Colonic mucosa (tissue), 4 donors: ENCODE data around the gene DIMT1. TPM values are rescaled to one million over a fixed set of nuclear protein-coding genes. Genes with fewer than 3 reads are reported as not detected.

Experiments used
- DNase-seq: peaks from one replicate; pipeline ENCODE4 v3.0.0-alpha.2; 2020
- H3K27ac ChIP-seq: fragments of 200-600 bp; one replicate; pipeline ENCODE4 v1.8.0; 2021
- H3K27me3 ChIP-seq: fragments of 200-600 bp; one replicate; pipeline ENCODE4 v1.8.0; 2021
- H3K36me3 ChIP-seq: fragments of 200-600 bp; one replicate; pipeline ENCODE4 v1.8.0; 2021
- H3K4me1 ChIP-seq: fragments of 200-600 bp; one replicate; pipeline ENCODE4 v1.8.0; 2021; ENCODE audit warnings: mild to moderate bottlenecking
- H3K4me3 ChIP-seq: fragments of 200-600 bp; one replicate; pipeline ENCODE4 v1.8.0; 2021
- H3K9ac ChIP-seq, 2 donors: one replicate each; pipeline ENCODE4 v1.7.0; 2013; ENCODE audit warnings: control low read depth in 2 of 2, low read depth in 2 of 2, low read length in 2 of 2
- H3K9me3 ChIP-seq: fragments of 200-600 bp; one replicate; pipeline ENCODE4 v1.8.0; 2021
- CTCF ChIP-seq: fragments of 200-600 bp; IDR thresholded peaks from one replicate; pipeline ENCODE4 v1.8.0; 2022; ENCODE audit warnings: antibody characterized with exemption, mild to moderate bottlenecking
- intact Hi-C: fragments of 100-400 bp; cut with DNase I; formaldehyde crosslinking; loops from one replicate; pipeline ENCODE4 v1.14.1; 2022
- total RNA-seq, 2 donors: library from RNA; stranded (reverse); fragmentation: NEBNext Ultra II Directional in 1 of 2; extraction: Animal tissue kit (Norgen Biotek cat#: 25700) in 1 of 2; gene quantifications; one replicate each; pipeline ENCODE4 v1.2.1, GENCODE V29; 2021
- donor health status: healthy.
- donor health status: DM: no; HTN: no; CAD: no.
- donor health status: DM: no; HTN: no; CAD: no.

Gene DIMT1
- total RNA-seq, 2 donors from 2014 or later, result 12.4 to 15.2 TPM

GRCh38 chr5:62376064-62376463 lies 27.6 kb downstream of the DIMT1 start:
- TF ChIP-seq CTCF, result no peak

DNA sequence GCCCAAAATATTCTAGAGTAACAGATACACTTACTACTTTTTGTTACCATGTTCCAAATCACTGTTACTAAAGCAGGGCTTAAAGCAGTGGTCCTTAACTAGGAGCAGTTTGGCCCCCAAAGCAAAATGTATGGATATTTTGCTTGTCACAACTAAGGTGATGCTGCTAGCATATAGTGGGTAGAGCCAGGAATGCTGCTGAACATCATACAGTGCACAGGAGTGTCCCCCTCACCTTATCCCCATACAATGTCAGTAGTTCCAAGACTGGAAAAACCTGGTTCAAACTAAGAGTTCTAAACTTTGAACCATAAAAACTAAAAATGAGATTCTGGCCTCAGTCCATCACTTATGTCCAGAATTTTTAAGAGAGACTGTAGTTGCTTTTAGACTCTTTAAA lies 28.1 kb downstream of the DIMT1 start:
- Histone ChIP-seq H3K9ac (no peak overlapping the region), H3K36me3 (peaks cover 8% of the 10 kb centered on the region), H3K27me3 (no peaks in the 10 kb centered on the region), H3K4me1 (no peaks in the 10 kb centered on the region), H3K9me3 (no peaks in the 10 kb centered on the region), H3K4me3 (no peak overlapping the region), H3K27ac (no peak overlapping the region)
- intact Hi-C loops, result no loop called here
- DNase-seq, result no peak
- TF ChIP-seq CTCF, result no peak

More at GRCh38 chr5:62376064-62376463, 27.6 kb downstream of the DIMT1 start:
- no peak for DNase-seq
- intact Hi-C loops, result no loop called here
- H3K36me3 ChIP-seq, result peaks cover 8% of the 10 kb centered on the region
- no peaks in the 10 kb centered on the region for H3K27me3 ChIP-seq
- H3K9ac ChIP-seq, result no peak overlapping the region
- no peaks in the 10 kb centered on the region for H3K9me3 ChIP-seq
- H3K4me1 ChIP-seq, result no peaks in the 10 kb centered on the region
- H3K27ac ChIP-seq, result no peak overlapping the region
- no peak overlapping the region for H3K4me3 ChIP-seq

- Histone ChIP-seq H3K36me3 (peaks cover 8% of the 10 kb centered on the region), H3K27me3 (no peaks in the 10 kb centered on the region), H3K4me3 (no peak overlapping the region), H3K9me3 (no peaks in the 10 kb centered on the region), H3K27ac (no peak overlapping the region), H3K9ac (no peak overlapping the region), H3K4me1 (no peaks in the 10 kb centered on the region)
- no peak for DNase-seq
- TF ChIP-seq CTCF, result no peak
- intact Hi-C loops, result no loop called here
Measured at GRCh38 chr5:62374090-62374489, 29.6 kb downstream of the DIMT1 start.

DNA sequence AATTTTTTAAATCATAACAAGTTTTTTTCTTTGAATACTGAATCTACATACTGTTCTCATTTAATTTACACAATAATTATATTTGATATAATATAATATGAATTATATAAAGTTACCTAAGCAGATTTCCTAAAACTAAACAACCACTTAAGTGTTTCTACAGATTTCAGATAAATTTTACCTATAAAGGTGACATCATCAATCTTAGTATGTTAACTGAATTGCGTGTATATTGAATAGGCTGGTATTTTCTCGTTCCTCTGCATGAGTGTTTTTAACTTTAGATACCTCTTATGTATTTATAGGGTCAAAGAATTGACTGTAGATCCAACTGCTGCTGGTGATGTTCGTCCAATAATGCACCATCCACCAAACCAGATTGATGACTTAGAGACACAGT lies 30.3 kb downstream of the DIMT1 start:
- intact Hi-C loops, result no loop called here
- TF ChIP-seq CTCF, result no peak
- H3K9ac ChIP-seq, result no peak overlapping the region
- H3K27me3 ChIP-seq, result no peaks in the 10 kb centered on the region
- H3K9me3 ChIP-seq, result no peaks in the 10 kb centered on the region
- H3K36me3 ChIP-seq, result peaks cover 2% of the 10 kb centered on the region
- H3K27ac ChIP-seq, result no peak overlapping the region
- no peak overlapping the region for H3K4me3 ChIP-seq
- no peak for DNase-seq
- no peaks in the 10 kb centered on the region for H3K4me1 ChIP-seq

DNA sequence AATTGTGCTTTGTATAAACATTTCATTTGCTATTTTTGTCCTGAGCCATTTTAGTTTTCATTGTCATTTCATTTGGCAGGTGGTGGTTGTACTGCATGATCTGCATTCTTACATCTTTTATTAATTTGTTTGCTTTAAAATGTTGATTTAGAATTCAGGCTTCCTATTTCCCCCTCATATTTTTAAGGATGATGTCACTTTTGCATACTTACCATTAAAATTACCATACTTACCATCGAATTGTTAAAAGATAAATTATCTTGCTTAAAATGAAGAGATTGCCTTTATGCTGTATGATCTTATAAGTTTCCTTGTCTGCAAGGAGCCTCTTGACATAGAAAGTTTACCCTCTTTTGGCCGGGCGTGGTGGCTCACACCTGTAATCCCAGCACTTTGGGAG lies 31.1 kb downstream of the DIMT1 start:
- no peaks in the 10 kb centered on the region for H3K27me3 ChIP-seq
- H3K36me3 ChIP-seq, result no peaks in the 10 kb centered on the region
- no peak overlapping the region for H3K4me3 ChIP-seq
- H3K9me3 ChIP-seq, result no peaks in the 10 kb centered on the region
- H3K9ac ChIP-seq, result no peak overlapping the region
- no peaks in the 10 kb centered on the region for H3K4me1 ChIP-seq
- no peak for TF ChIP-seq CTCF
- DNase-seq, result no peak
- H3K27ac ChIP-seq, result no peak overlapping the region
- intact Hi-C loops, result no loop called here

GRCh38 chr5:62371409-62371808 lies 32.3 kb downstream of the DIMT1 start:
- Histone ChIP-seq H3K36me3 (no peaks in the 10 kb centered on the region), H3K4me3 (no peak overlapping the region), H3K27me3 (no peaks in the 10 kb centered on the region), H3K9ac (no peak overlapping the region), H3K27ac (no peak overlapping the region), H3K4me1 (no peaks in the 10 kb centered on the region), H3K9me3 (no peaks in the 10 kb centered on the region)
- DNase-seq, result no peak
- intact Hi-C loops, result no loop called here
- TF ChIP-seq CTCF, result no peak
